Measurements from ENCODE around the gene VSNL1.

Gene VSNL1

DNA sequence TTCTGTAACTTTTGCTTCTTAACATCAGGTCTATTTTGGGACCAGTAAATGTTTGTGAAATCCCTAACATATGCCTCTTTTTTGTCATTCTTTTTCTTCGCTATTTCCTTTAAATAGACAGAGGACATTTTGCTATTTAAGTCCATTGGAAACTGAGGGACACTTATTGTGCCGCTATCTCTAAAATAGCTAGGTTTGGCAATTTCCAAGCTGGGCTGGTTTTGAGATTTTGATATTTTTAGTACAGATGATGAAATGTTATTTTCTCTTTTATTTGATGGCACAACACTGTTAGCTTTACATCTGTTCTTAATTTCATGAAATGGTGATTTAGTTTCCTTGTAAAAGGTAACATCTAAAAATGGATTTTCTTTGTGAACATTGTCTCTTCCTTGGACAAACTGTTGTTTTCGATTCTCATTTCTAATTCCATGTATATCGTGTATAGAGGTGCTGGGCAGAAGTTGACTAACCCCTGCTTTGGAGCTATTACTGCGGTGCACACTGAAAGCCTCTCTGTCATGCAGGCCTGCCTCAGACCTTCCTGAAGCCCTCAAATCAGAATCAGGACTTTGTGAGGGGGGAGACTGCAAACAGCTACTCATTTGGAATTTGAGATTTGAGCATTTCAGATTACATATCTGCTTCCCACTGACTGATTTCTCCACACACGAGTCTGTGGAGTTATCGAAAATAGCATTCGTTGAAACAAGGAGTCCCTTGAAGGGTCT, 22.9 kb upstream of the VSNL1 start:
- no peak overlapping the region for H3K27ac ChIP-seq
- H3K27me3 ChIP-seq (replicated peaks) = no peaks in the 10 kb centered on the region
- in situ Hi-C loops (cut with HindIII; ENCODE audit: low pct_ligation_motif_present, low sequenced_read_pairs) = no loop called here
- TF ChIP-seq, protein P1, sequence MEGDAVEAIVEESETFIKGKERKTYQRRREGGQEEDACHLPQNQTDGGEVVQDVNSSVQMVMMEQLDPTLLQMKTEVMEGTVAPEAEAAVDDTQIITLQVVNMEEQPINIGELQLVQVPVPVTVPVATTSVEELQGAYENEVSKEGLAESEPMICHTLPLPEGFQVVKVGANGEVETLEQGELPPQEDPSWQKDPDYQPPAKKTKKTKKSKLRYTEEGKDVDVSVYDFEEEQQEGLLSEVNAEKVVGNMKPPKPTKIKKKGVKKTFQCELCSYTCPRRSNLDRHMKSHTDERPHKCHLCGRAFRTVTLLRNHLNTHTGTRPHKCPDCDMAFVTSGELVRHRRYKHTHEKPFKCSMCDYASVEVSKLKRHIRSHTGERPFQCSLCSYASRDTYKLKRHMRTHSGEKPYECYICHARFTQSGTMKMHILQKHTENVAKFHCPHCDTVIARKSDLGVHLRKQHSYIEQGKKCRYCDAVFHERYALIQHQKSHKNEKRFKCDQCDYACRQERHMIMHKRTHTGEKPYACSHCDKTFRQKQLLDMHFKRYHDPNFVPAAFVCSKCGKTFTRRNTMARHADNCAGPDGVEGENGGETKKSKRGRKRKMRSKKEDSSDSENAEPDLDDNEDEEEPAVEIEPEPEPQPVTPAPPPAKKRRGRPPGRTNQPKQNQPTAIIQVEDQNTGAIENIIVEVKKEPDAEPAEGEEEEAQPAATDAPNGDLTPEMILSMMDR (IDR thresholded peaks at IDR 0.05; ENCODE audit: low read depth, low read length, missing control alignments) = no peak
- DNase-seq = no peak
- H3K36me3 ChIP-seq (replicated peaks) = no peaks in the 10 kb centered on the region
- peak overlapping the region; percentile 60 for H3K4me3 ChIP-seq (ENCODE audit: low read depth, low read length)

DNA sequence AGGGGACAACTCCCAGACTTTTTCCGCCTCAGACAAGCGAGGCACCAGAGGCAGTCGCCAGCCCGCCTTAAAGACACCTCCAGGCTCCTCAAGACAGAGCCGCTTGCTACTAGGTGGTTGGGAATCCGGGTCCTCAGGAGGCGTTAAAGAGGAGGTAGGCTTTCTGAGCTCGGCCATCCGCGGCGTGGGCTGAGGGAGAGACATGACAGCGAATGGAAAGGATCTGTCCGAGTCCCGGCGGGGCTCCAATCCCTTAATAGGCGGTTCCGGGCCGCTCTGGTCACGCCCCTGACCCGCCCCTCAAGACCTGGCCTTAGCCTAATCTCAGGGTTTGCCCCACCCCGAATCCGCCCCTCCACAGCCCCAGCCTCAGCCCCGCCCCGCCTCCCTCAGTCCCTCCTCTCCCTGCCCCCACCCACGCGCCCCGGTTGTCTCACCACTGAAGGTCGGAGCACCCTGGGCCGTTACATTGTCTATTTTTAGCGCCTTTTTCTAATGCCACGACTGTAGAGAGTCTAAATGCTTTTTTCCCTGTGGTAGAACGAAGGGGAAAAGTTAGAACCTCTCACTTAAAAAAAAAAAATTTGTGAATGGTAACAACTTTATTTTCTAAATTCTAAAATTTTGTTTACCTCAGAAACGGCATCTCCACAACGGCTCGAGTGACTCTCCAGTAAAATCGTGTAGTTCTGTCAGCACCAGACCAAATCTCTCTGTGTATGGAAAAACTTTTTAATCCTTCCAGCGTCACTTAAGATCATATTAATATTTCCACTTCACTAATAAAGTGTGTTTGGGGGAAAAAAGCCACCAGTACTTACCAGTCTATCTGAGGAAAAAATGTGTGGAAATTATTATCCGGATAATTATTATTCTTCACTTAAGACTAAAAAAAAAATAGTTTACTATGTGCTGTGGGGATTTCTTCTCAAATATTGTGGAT, 22.0 kb upstream of the VSNL1 start, which contains the start of gene RAD51AP2:
RAD51AP2 (minus strand) TSS at position 229 of the 943 bp plus-strand sequence; CDS start at position 204, 25 bp downstream.
- H3K36me3 ChIP-seq (replicated peaks) = no peaks in the 10 kb centered on the region
- peak within 1 kb of the TSS; percentile 44 for H3K27ac ChIP-seq
- in situ Hi-C loops (cut with HindIII; ENCODE audit: low pct_ligation_motif_present, low sequenced_read_pairs) = no loop called here
- no peaks in the 10 kb centered on the region for H3K27me3 ChIP-seq (replicated peaks)
- peak within 1 kb of the TSS; percentile 60 for H3K4me3 ChIP-seq (ENCODE audit: low read depth, low read length)
- TF ChIP-seq, protein P1 (IDR thresholded peaks at IDR 0.05; ENCODE audit: low read depth, low read length, missing control alignments) = no peak
- peak; percentile 89 for DNase-seq

DNA sequence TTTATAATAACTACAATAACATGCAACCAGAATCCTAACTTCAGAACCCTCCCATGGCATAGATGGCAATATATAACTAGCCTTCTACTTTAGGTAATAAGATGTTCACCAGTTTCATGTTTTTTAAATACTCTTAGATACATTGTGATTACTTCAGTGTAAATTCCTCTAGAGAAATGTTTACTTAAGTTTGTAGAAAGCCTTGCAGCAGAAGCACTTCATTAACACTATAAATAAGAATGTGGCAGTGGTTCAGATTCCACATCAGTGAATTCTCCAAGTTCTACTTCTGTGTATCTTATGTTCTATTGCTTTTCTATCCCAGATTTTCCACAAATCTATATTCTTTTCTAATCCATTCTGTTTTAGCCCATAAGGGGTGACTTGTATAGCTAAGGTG, 21.0 kb upstream of the VSNL1 start:
- no peak overlapping the region for H3K27ac ChIP-seq
- in situ Hi-C loops (cut with HindIII; ENCODE audit: low pct_ligation_motif_present, low sequenced_read_pairs) = no loop called here
- TF ChIP-seq, protein P1 (IDR thresholded peaks at IDR 0.05; ENCODE audit: low read depth, low read length, missing control alignments) = no peak
- H3K27me3 ChIP-seq (replicated peaks) = no peaks in the 10 kb centered on the region
- H3K4me3 ChIP-seq (ENCODE audit: low read depth, low read length) = no peak overlapping the region
- H3K36me3 ChIP-seq (replicated peaks) = no peaks in the 10 kb centered on the region
- DNase-seq = no peak

DNA sequence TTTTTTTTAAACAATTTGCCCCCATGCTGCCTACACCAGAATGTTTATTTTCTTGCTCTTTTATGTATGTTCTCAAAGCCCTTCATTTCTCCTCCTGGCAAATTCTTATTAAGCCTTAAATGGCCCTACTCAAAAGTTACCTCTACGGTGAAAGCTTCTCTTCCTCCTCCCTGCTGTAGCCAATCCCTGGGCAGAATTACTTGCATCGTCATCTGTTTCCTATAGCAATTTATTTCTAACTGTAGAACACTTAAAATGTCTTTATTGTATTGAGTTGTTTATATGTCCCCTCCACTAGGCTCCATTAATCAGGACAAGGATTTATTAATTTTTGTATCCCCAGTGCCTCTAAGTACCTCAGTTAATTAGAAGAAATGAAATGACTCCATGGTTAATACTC, 19.7 kb upstream of the VSNL1 start:
- Histone ChIP-seq H3K4me3 (ENCODE audit: low read depth, low read length) (no peak overlapping the region), H3K36me3 (replicated peaks) (no peaks in the 10 kb centered on the region), H3K27me3 (replicated peaks) (no peaks in the 10 kb centered on the region), H3K27ac (no peak overlapping the region)
- in situ Hi-C loops (cut with HindIII; ENCODE audit: low pct_ligation_motif_present, low sequenced_read_pairs) = no loop called here
- TF ChIP-seq, protein P1 (IDR thresholded peaks at IDR 0.05; ENCODE audit: low read depth, low read length, missing control alignments) = no peak
- no peak for DNase-seq

DNA sequence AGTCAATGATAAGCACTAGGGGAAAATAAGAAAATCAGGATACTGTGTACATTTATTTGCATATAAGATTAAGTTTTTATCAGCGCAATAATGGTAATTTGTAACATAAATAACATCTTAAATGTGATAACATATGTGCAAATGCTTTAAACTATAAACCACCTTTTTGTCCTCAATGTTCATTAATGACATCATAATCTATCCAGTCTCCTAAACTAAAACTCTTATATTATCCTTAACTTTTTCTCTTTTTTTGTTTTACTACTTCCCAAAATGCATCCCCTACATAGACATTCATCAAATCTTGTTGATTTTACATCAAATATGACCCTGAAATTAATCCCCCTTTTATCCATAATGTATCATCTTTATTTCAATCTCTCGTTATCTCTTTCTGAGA, 18.9 kb upstream of the VSNL1 start:
- no peak for DNase-seq
- Histone ChIP-seq H3K4me3 (ENCODE audit: low read depth, low read length) (no peak overlapping the region), H3K27ac (no peak overlapping the region), H3K27me3 (replicated peaks) (no peaks in the 10 kb centered on the region), H3K36me3 (replicated peaks) (no peaks in the 10 kb centered on the region)
- in situ Hi-C loops (cut with HindIII; ENCODE audit: low pct_ligation_motif_present, low sequenced_read_pairs) = no loop called here
- TF ChIP-seq, protein P1 (IDR thresholded peaks at IDR 0.05; ENCODE audit: low read depth, low read length, missing control alignments) = no peak

All from brain microvascular endothelial cell (primary cell).